ENCODE results near the gene AKT1. TPM values are rescaled to one million over a fixed set of nuclear protein-coding genes. Genes with fewer than 3 reads are reported as not detected.
A peak's percentile ranks its signal among the peaks of the same experiment; 100 is the strongest.

AKT1 gene
- polyA plus RNA-seq, 1 experiment, result 226 TPM

DNA sequence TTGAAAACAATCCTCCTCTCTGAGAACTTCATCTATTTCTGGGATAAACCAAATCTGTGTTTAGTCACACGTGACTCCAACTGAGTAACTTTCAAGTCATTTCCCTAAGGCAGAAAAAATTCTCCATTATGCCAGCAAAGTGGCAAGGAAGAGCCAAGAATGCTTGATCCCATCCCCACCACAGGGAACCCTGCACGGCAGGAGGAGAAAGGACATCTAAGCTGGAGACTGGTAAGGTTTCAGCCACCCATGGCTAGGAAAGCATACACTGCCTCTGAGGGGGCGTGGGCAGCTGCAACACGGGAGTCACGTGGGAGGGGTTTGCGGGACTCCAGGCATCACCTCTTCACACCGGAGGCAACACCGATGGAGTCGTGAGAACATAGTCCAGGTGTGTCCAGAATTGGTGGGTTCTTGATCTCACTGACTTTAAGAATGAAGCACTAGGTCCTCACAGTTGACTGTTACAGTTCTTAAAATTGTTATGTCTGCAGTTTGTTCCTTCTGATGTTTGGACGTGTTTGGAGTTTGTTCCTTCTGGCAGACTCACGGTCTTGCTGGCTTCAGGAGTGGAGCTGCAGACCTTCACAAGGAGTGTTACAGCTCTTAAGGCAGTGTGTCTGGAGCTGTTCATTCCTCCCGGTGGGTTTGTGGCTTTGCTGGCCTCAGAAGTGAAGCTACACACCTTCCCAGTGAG is 45.3 kb downstream of the AKT1 start:
- H3K4me3 ChIP-seq (ENCODE audit: low read depth, low read length), result no peak overlapping the region
- peak; percentile 32 for DNase-seq (ENCODE audit: low read depth)
- TF ChIP-seq CTCF (IDR thresholded peaks at IDR 0.05; ENCODE audit: insufficient read depth, low read depth, low read length), result no peak

DNA sequence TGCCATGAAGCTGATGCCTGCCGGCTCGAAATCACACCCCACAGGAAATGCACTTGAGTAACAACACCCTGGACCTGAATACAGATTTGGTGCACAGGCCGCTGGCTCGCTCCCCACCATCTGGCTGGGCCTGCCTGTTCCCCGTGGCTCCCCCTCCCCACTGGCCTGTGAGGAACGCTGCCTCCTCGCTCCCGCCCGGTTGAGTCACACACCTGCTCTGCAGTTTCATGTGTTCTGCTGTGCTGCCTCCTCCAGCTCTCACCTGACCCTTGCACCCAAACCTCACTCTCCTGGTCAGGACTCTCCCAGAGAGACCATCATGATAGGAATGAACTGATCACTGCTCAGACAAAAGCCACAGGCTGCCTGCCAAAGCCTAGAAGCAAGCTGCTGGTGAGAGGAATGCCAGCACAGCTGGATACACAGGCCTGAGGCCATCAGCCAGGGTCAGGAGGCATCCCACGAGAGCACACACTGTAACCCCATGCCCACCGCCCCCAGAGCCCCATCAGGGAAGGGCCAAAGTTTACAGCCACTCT is 46.4 kb downstream of the AKT1 start:
- peak; percentile 21 for DNase-seq (ENCODE audit: low read depth)
- ChIA-PET POLR2A (no interaction called here), CTCF (interaction anchor here (0.9 to 7.5 kb wide), 5 partner anchors 12 to 71 kb away, joined by 4 to 49 read pairs (median 8); partner anchors contain the start of gene ADSS1)
- Histone ChIP-seq H3K4me3 (ENCODE audit: low read depth, low read length) (no peak overlapping the region), H3K27me3 (ENCODE audit: control insufficient read depth, insufficient read depth, low read length) (no peaks in the 10 kb centered on the region), H3K36me3 (ENCODE audit: control insufficient read depth, insufficient read depth, low read length) (no peaks in the 10 kb centered on the region)
- TF ChIP-seq CTCF (IDR thresholded peaks at IDR 0.05; ENCODE audit: insufficient read depth, low read depth, low read length), result no peak

More for the DNA sequence above, 45.3 kb downstream of the AKT1 start:
- POLR2A ChIA-PET, result no interaction called here
- H3K27me3 ChIP-seq (ENCODE audit: control insufficient read depth, insufficient read depth, low read length), result no peaks in the 10 kb centered on the region
- CTCF ChIA-PET, result interaction anchor here (1.3 to 7.5 kb wide), 5 partner anchors 8 to 25 kb away, joined by 3 to 49 read pairs (median 8); partner anchors contain the start of gene ADSS1
- no peaks in the 10 kb centered on the region for H3K36me3 ChIP-seq (ENCODE audit: control insufficient read depth, insufficient read depth, low read length)

GRCh38 chr14:104747876-104748275 is 47.7 kb downstream of the AKT1 start:
- H3K4me3 ChIP-seq (ENCODE audit: low read depth, low read length), result no peak overlapping the region
- ChIA-PET CTCF (interaction anchor here (1.4 to 7.5 kb wide), 3 partner anchors 23 to 78 kb away, joined by 4 to 49 read pairs (median 5); partner anchors contain the start of gene ADSS1), POLR2A (no interaction called here)
- no peak for TF ChIP-seq CTCF (IDR thresholded peaks at IDR 0.05; ENCODE audit: insufficient read depth, low read depth, low read length)
- no peaks in the 10 kb centered on the region for H3K27me3 ChIP-seq (ENCODE audit: control insufficient read depth, insufficient read depth, low read length)
- DNase-seq (ENCODE audit: low read depth), result no peak
- no peaks in the 10 kb centered on the region; the same call in 1 of the 2 replicates for H3K36me3 ChIP-seq (ENCODE audit: control insufficient read depth, insufficient read depth, low read length)

DNA sequence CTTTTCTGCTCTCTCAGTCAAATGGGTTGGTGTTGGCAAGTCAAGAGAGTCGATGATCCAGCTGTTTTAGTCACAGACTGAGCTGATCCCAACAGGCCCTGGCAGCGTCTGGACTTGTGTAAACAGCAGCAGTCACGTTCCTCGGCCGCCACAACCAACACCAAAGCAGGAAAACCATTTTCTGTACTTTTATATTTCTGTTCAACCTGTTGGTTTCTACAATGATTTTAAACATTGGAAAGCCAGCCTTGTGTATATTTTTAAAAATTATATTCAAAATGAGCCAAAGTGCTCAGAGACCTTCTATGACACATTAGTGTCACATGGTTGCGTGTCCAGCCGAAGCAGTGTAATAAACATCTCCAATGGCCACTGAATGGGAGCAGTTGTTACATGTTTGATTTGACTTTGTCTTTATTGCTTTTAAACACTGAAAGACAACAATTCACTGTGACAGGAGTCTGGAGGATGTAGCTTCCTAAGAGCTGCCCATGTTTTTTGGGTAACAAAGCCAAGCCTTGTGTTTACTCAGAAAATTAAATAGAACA is 48.5 kb downstream of the AKT1 start:
- ChIA-PET POLR2A (interaction anchor here (0.5 kb wide), 1 partner anchor 10 kb away, joined by 3 read pairs; no protein-coding TSS in a partner anchor), CTCF (interaction anchor here (1.1 to 7.5 kb wide), 4 partner anchors 22 to 79 kb away, joined by 4 to 49 read pairs (median 4); partner anchors contain the start of gene ADSS1)
- TF ChIP-seq CTCF (IDR thresholded peaks at IDR 0.05; ENCODE audit: insufficient read depth, low read depth, low read length), result no peak
- DNase-seq (ENCODE audit: low read depth), result peak; percentile 44
- no peaks in the 10 kb centered on the region for H3K27me3 ChIP-seq (ENCODE audit: control insufficient read depth, insufficient read depth, low read length)
- no peak overlapping the region for H3K4me3 ChIP-seq (ENCODE audit: low read depth, low read length)
- H3K36me3 ChIP-seq (ENCODE audit: control insufficient read depth, insufficient read depth, low read length), result no peaks in the 10 kb centered on the region; the same call in 1 of the 2 replicates

- CTCF ChIA-PET, result interaction anchor here (0.7 to 7.5 kb wide), 7 partner anchors 9 to 677 kb away, joined by 3 to 49 read pairs (median 4); partner anchors contain the start of gene ADSS1
- H3K36me3 ChIP-seq (ENCODE audit: control insufficient read depth, insufficient read depth, low read length), result no peaks in the 10 kb centered on the region; the same call in 1 of the 2 replicates
- H3K27me3 ChIP-seq (ENCODE audit: control insufficient read depth, insufficient read depth, low read length), result no peaks in the 10 kb centered on the region
- POLR2A ChIA-PET, result interaction anchor here (0.5 kb wide), 1 partner anchor 10 kb away, joined by 3 read pairs; no protein-coding TSS in a partner anchor
- H3K4me3 ChIP-seq (ENCODE audit: low read depth, low read length), result no peak overlapping the region
- no peak for TF ChIP-seq CTCF (IDR thresholded peaks at IDR 0.05; ENCODE audit: insufficient read depth, low read depth, low read length)
- DNase-seq (ENCODE audit: low read depth), result no peak
Measured at GRCh38 chr14:104746071-104746545, 49.4 kb downstream of the AKT1 start.
